Stomach (tissue), 4 donors: ENCODE results near the gene ANTXR2.

Source experiments
- POLR2A ChIP-seq, 4 donors: fragments of 450-650 bp; IDR thresholded peaks; one replicate each; pipeline ENCODE4 v1.6.1; 2016; ENCODE audit warnings: antibody characterized with exemption in 4 of 4, control low read depth in 2 of 4, mild to moderate bottlenecking in 1 of 4, moderate library complexity in 1 of 4
- TF ChIP-seq, protein P1 (sequence below), 7 experiments: fragments of 450-650 bp in 4 of 7; fragments of 200-600 bp in 3 of 7; sonication (generic) in 3 of 7; IDR thresholded peaks; one replicate each; pipeline ENCODE4 v1.5.1; 2016 to 2019; ENCODE audit warnings: antibody characterized with exemption in 7 of 7, control low read depth in 2 of 7, mild to moderate bottlenecking in 1 of 7

DNA sequence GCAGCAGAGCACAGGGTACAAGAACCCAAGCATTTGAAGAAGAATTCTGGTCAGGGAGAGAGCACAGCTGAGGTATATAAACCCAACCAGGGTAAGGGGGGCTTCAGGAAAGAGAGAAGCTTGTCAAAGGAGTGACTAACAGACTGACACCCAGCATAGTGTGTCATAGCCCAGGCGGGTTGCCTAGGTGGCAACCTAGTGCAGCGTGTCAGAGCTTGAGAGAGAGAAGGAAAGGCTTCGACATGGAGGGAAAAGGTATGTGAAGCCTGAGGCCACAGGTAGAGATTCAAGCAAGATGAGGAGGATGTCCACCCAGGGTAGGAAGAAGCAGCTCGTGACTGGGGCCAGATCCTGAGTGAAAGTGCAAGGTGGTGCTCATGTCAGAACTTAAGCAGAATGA, 8.5 kb upstream of the ANTXR2 start:
- TF ChIP-seq, protein P1, sequence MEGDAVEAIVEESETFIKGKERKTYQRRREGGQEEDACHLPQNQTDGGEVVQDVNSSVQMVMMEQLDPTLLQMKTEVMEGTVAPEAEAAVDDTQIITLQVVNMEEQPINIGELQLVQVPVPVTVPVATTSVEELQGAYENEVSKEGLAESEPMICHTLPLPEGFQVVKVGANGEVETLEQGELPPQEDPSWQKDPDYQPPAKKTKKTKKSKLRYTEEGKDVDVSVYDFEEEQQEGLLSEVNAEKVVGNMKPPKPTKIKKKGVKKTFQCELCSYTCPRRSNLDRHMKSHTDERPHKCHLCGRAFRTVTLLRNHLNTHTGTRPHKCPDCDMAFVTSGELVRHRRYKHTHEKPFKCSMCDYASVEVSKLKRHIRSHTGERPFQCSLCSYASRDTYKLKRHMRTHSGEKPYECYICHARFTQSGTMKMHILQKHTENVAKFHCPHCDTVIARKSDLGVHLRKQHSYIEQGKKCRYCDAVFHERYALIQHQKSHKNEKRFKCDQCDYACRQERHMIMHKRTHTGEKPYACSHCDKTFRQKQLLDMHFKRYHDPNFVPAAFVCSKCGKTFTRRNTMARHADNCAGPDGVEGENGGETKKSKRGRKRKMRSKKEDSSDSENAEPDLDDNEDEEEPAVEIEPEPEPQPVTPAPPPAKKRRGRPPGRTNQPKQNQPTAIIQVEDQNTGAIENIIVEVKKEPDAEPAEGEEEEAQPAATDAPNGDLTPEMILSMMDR (IDR thresholded peaks at IDR 0.05): no peak
- no peak for TF ChIP-seq POLR2A (IDR thresholded peaks at IDR 0.05)
